ENCODE measurements around the gene TMEM132A.
"Not testable (repeated sequence)": the region's sequence is repeated elsewhere in the genome, so short reads cannot be mapped to it uniquely, and the experiment has no call there.

TMEM132A gene

DNA sequence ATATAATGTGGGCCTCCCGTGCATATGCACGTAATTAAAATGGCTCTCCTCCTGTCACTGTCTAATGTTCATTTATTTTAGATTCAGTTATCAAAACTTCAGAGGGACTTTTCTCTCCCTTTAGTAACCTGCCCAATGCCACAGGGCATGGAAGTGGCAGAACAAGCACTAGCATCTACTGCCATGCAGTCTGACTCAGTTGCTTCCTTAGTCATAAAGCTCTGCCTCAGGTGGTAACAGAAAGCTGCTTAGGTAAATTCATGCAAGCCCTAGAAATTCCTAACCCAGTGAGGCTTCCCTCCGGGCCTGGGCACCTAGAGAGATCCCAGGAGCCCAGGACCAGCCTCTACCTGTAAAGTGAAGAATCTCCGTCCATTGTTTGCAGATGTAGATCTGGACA, 26.8 kb upstream of the TMEM132A start:
- DNase-seq, result no peak
- H3K36me3 Mint-ChIP-seq (ENCODE audit: low read depth), result peaks cover 98% of the 10 kb centered on the region
- H3K4me1 Mint-ChIP-seq (ENCODE audit: low read depth), result peaks cover 10% of the 10 kb centered on the region
- H3K4me3 Mint-ChIP-seq, result no peak overlapping the region
- no peaks in the 10 kb centered on the region for H3K27me3 Mint-ChIP-seq
- no peaks in the 10 kb centered on the region for H3K9me3 Mint-ChIP-seq
- H3K27ac Mint-ChIP-seq, result no peak overlapping the region

- no peak overlapping the region for H3K4me3 Mint-ChIP-seq
- H3K4me1 Mint-ChIP-seq (ENCODE audit: low read depth), result peaks cover 27% of the 10 kb centered on the region
- peaks cover 99% of the 10 kb centered on the region for H3K36me3 Mint-ChIP-seq (ENCODE audit: low read depth)
- H3K27me3 Mint-ChIP-seq, result no peaks in the 10 kb centered on the region
- peak overlapping the region; percentile 70 for H3K27ac Mint-ChIP-seq
- DNase-seq, result no peak
- no peaks in the 10 kb centered on the region for H3K9me3 Mint-ChIP-seq
Observed at GRCh38 chr11:60899046-60899936, 25.0 kb upstream of the TMEM132A start.

DNA sequence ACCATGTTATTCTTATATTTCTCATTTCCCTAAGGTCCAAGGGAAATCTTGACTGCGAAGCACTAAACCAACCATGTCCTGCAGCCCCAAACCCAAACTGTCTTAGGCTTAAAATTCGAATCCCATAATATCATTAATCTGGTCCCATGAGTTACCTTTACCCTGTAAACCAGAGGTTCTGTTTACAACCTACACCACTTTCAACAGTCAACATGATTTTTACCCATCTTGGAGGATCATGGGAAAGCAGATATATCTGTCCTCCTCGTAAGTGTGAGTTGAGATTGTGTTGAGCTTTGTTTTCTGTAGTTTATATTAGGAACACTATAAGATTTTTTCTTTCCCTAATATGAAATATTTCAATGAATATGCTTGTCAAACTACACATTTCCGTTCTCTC, 24.3 kb upstream of the TMEM132A start:
- Mint-ChIP-seq H3K27me3 (no peaks in the 10 kb centered on the region), H3K27ac (peak overlapping the region; percentile 48), H3K4me3 (no peak overlapping the region), H3K36me3 (ENCODE audit: low read depth) (peaks cover 99% of the 10 kb centered on the region), H3K9me3 (no peaks in the 10 kb centered on the region), H3K4me1 (ENCODE audit: low read depth) (peaks cover 33% of the 10 kb centered on the region)
- no peak for DNase-seq

DNA sequence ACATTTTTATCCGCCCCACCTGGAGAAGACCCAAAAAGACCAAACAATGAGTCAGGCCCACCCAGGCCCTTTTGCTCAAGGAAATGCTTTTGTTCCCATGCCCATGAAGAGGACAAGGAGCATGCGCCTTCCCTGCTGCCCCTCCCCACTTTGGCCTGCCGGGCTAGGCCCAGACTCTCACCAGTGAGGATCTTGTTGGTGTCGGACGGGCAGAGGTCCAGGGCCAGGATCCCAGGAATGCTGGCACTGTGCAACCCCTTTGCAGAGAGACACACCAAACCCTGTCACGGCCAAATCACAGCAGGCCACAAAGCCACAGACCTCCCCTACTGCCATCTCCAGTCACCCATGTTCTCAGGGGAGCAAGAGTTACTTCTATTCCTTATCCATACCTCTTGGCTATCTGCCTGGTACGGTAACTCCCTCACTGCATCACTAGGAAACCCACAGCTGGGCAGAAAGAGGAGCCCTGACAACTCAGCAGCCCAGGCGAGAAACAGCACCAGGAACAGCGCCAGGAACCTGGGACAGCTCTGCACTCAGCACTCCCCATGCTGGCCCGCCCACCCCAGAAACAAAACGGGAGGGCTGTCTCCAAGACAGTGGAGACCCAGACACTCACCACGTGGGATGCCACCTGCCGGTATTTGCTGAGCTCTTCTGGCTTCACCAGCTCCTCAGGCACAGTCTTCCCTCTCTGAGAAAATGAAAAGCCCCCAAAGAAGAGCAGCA, 23.4 kb upstream of the TMEM132A start:
- Mint-ChIP-seq H3K27ac (peak overlapping the region; percentile 47), H3K27me3 (no peaks in the 10 kb centered on the region), H3K36me3 (ENCODE audit: low read depth) (peaks cover 99% of the 10 kb centered on the region), H3K4me3 (no peak overlapping the region), H3K4me1 (ENCODE audit: low read depth) (peaks cover 39% of the 10 kb centered on the region), H3K9me3 (no peaks in the 10 kb centered on the region)
- DNase-seq, result no peak

GRCh38 chr11:60902625-60903024, 21.6 kb upstream of the TMEM132A start:
- H3K27me3 Mint-ChIP-seq, result no peaks in the 10 kb centered on the region

DNA sequence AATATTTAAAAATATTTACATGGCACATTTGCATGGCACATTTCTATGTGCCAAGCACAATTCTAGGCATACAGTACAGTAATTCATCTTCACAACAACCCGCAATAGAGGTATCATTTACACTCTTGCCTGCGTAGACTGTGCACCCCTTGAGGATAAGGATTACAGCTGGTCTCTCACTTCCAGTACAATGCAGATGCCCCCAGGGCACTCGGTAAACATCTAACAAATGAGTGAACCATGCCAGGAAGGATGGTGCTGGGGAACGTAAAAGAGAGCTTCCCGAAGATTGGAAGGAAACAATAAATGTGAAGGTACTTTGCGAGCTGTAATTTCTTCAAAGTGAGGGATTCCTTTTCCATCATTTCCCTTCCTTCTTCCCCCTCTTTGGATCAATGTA, 19.2 kb upstream of the TMEM132A start:
- Mint-ChIP-seq H3K4me1 (ENCODE audit: low read depth) (peaks cover 39% of the 10 kb centered on the region), H3K36me3 (ENCODE audit: low read depth) (peaks cover 62% of the 10 kb centered on the region)

More at GRCh38 chr11:60902625-60903024, 21.6 kb upstream of the TMEM132A start:
- H3K4me3 Mint-ChIP-seq, result no peak overlapping the region
- peaks cover 86% of the 10 kb centered on the region for H3K36me3 Mint-ChIP-seq (ENCODE audit: low read depth)
- no peaks in the 10 kb centered on the region for H3K9me3 Mint-ChIP-seq
- H3K4me1 Mint-ChIP-seq (ENCODE audit: low read depth), result peaks cover 44% of the 10 kb centered on the region
- no peak for DNase-seq
- peak overlapping the region; percentile 97 for H3K27ac Mint-ChIP-seq

GRCh38 chr11:60905551-60906113, 18.6 kb upstream of the TMEM132A start:
- H3K9me3 Mint-ChIP-seq, result no peaks in the 10 kb centered on the region
- H3K4me1 Mint-ChIP-seq (ENCODE audit: low read depth), result peaks cover 42% of the 10 kb centered on the region
- peaks cover 56% of the 10 kb centered on the region for H3K36me3 Mint-ChIP-seq (ENCODE audit: low read depth)
- no peaks in the 10 kb centered on the region for H3K27me3 Mint-ChIP-seq
- peak overlapping the region; percentile 85 for H3K4me3 Mint-ChIP-seq
- no peak for DNase-seq
- H3K27ac Mint-ChIP-seq, result peak overlapping the region; percentile 97

More for the DNA sequence above, 19.2 kb upstream of the TMEM132A start:
- no peaks in the 10 kb centered on the region for H3K9me3 Mint-ChIP-seq
- peak overlapping the region; percentile 97 for H3K27ac Mint-ChIP-seq
- DNase-seq, result no peak
- H3K4me3 Mint-ChIP-seq, result peak overlapping the region; percentile 85
- H3K27me3 Mint-ChIP-seq, result no peaks in the 10 kb centered on the region

GRCh38 chr11:60906132-60906972, 17.9 kb upstream of the TMEM132A start, which contains the start of gene PRPF19:
Gene PRPF19 (minus strand): TSS chr11:60906585. CDS start chr11:60906382, 203 bp downstream.
- no peaks in the 10 kb centered on the region for H3K27me3 Mint-ChIP-seq
- peak within 1 kb of the TSS; percentile 85 for H3K4me3 Mint-ChIP-seq
- peak within 1 kb of the TSS; percentile 97 for H3K27ac Mint-ChIP-seq
- H3K9me3 Mint-ChIP-seq, result no peaks in the 10 kb centered on the region
- DNase-seq, result peak; percentile 99
- peaks cover 48% of the 10 kb centered on the region for H3K36me3 Mint-ChIP-seq (ENCODE audit: low read depth)
- H3K4me1 Mint-ChIP-seq (ENCODE audit: low read depth), result peaks cover 49% of the 10 kb centered on the region

- peaks cover 24% of the 10 kb centered on the region for H3K36me3 Mint-ChIP-seq (ENCODE audit: low read depth)
- no peak for DNase-seq
- H3K27me3 Mint-ChIP-seq, result no peaks in the 10 kb centered on the region
- H3K4me3 Mint-ChIP-seq, result no peak overlapping the region
- no peaks in the 10 kb centered on the region for H3K9me3 Mint-ChIP-seq
- no peak overlapping the region for H3K27ac Mint-ChIP-seq
- peaks cover 60% of the 10 kb centered on the region for H3K4me1 Mint-ChIP-seq (ENCODE audit: low read depth)
Observed at GRCh38 chr11:60908803-60909202, 15.5 kb upstream of the TMEM132A start.

DNA sequence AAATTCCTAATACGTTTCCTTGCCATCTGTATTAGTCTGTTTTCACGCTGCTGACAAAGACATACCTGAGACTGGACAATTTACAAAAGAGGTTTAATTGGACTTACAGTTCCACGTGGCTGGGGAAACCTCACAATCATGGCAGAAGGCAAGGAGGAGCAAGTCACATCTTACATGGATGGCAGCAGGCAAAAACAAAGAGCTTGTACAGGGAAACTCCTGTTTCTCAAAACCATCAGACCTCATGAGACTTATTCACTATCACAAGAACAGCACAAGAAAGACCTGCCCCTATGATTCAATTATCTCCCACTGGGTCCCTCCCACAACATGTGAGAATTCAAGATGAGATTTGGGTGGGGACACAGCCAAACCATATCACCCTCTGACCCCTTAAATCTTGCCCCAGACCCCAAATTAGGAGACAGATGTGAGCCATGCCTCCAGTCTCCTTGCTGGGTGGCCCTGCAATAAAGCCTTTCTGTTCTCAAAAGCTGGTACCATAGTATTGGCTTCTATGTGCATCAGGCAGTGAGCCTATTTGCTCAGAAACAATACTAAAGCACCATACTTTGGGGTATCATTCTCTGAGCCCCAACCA, 14.5 kb upstream of the TMEM132A start:
- H3K9me3 Mint-ChIP-seq, H3K27me3 Mint-ChIP-seq, H3K4me3 Mint-ChIP-seq, DNase-seq, H3K27ac Mint-ChIP-seq: not testable (repeated sequence)
- Mint-ChIP-seq H3K4me1 (ENCODE audit: low read depth) (peaks cover 54% of the 10 kb centered on the region), H3K36me3 (ENCODE audit: low read depth) (peaks cover 18% of the 10 kb centered on the region)

- H3K9me3 Mint-ChIP-seq, result no peaks in the 10 kb centered on the region
- H3K4me1 Mint-ChIP-seq (ENCODE audit: low read depth), result peaks cover 54% of the 10 kb centered on the region
- no peak overlapping the region for H3K4me3 Mint-ChIP-seq
- no peak for DNase-seq
- no peak overlapping the region for H3K27ac Mint-ChIP-seq
- H3K36me3 Mint-ChIP-seq (ENCODE audit: low read depth), result peaks cover 18% of the 10 kb centered on the region
- H3K27me3 Mint-ChIP-seq, result no peaks in the 10 kb centered on the region
Observed at GRCh38 chr11:60910281-60910687, 14.0 kb upstream of the TMEM132A start.

- no peak overlapping the region for H3K27ac Mint-ChIP-seq
- H3K4me1 Mint-ChIP-seq (ENCODE audit: low read depth), result peaks cover 57% of the 10 kb centered on the region
- H3K36me3 Mint-ChIP-seq (ENCODE audit: low read depth), result peaks cover 17% of the 10 kb centered on the region
Observed at GRCh38 chr11:60910711-60911380, 13.4 kb upstream of the TMEM132A start.

DNA sequence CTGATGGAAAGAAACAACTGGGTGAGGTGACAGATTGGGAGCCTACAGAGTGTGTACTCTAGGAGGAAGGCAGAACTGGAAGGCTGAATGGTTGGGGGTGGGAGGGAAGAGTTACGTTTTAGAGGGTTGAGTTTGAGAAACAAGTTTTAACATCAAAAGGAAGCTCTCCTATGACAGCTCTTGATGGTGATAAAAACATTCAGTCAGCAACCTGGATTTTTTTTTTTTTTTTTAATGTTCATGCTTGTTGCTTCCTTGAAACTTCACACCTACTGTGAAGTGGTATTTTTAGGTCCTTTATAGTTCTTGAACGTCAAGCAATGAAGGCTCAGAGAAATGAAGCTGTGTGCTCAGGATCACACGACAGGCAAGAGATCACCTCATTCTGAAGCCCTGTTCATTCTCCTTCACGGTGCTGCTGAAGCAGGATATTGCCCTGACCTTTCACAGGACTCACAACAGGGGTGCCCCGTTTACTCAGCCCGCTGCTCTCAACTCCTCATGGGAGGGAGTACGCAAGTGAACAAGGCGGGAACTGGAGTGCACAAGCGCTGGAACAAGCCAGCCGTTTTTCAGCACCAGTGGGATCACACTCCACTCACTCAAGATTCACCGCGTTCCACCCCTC, 11.9 kb upstream of the TMEM132A start:
- DNase-seq, result peak; percentile 53
- Mint-ChIP-seq H3K27ac (peak overlapping the region; percentile 99), H3K4me1 (ENCODE audit: low read depth) (peaks cover 63% of the 10 kb centered on the region), H3K27me3 (no peaks in the 10 kb centered on the region), H3K4me3 (peak overlapping the region; percentile 94), H3K9me3 (no peaks in the 10 kb centered on the region), H3K36me3 (ENCODE audit: low read depth) (peaks cover 27% of the 10 kb centered on the region)

More at GRCh38 chr11:60910711-60911380, 13.4 kb upstream of the TMEM132A start:
- DNase-seq, result peak; percentile 13
- no peak overlapping the region for H3K4me3 Mint-ChIP-seq
- H3K9me3 Mint-ChIP-seq, result no peaks in the 10 kb centered on the region
- H3K27me3 Mint-ChIP-seq, result no peaks in the 10 kb centered on the region
